Measurements from ENCODE around the gene TECPR1.
A peak's percentile ranks its signal among the peaks of the same experiment; 100 is the strongest.

Gene TECPR1

GRCh38 chr7:98251601-98252424 lies at the start of gene TECPR1:
TECPR1 (minus strand) TSS chr7:98252232; CDS start chr7:98246146, 6,086 bp downstream.
- DNase-seq, result peak; percentile 63 to 97 (median 91)

GRCh38 chr7:98300595-98301372 lies 48.8 kb upstream of the TECPR1 start:
- DNase-seq, result no peak

- DNase-seq, result no peak
These were observed 45.7 kb upstream of the TECPR1 start for GRCh38 chr7:98297626-98298286.

GRCh38 chr7:98296833-98297232 lies 44.8 kb upstream of the TECPR1 start:
- no peak for DNase-seq

GRCh38 chr7:98295467-98296192 lies 43.6 kb upstream of the TECPR1 start:
- DNase-seq, result no peak

GRCh38 chr7:98294798-98295382 lies 42.9 kb upstream of the TECPR1 start:
- peak in 29 of 58 donors; percentile 6 to 63 (median 17) for DNase-seq

- no peak for DNase-seq
These were observed 42.3 kb upstream of the TECPR1 start for GRCh38 chr7:98294326-98294725.

- no peak for DNase-seq
These were observed 41.7 kb upstream of the TECPR1 start for GRCh38 chr7:98293746-98294145.

- DNase-seq, result no peak
These were observed 41.2 kb upstream of the TECPR1 start for GRCh38 chr7:98293265-98293664.

GRCh38 chr7:98291717-98292116 lies 39.7 kb upstream of the TECPR1 start:
- no peak for DNase-seq

GRCh38 chr7:98289333-98289875 lies 37.4 kb upstream of the TECPR1 start:
- no peak for DNase-seq

GRCh38 chr7:98288064-98288823 lies 36.2 kb upstream of the TECPR1 start:
- no peak for DNase-seq

GRCh38 chr7:98287486-98287959 lies 35.5 kb upstream of the TECPR1 start:
- DNase-seq, result peak in 1 of 58 donors; percentile 26

- DNase-seq, result peak in 1 of 58 donors; percentile 45
These were observed 34.9 kb upstream of the TECPR1 start for GRCh38 chr7:98286701-98287485.

GRCh38 chr7:98286093-98286539 lies 34.1 kb upstream of the TECPR1 start:
- peak in 7 of 58 donors; percentile 2 to 30 (median 15) for DNase-seq

- DNase-seq, result no peak
These were observed 33.4 kb upstream of the TECPR1 start for GRCh38 chr7:98285157-98286092.

GRCh38 chr7:98284335-98285036 lies 32.5 kb upstream of the TECPR1 start:
- peak in 19 of 58 donors; percentile 6 to 43 (median 22) for DNase-seq

All from anterior cingulate cortex (tissue), 58 donors.